SKM-1 (cell line): ENCODE data around the gene KLHL1.
"Not testable (repeated sequence)": the region's sequence is repeated elsewhere in the genome, so short reads cannot be mapped to it uniquely, and the experiment has no call there.

Source experiments
- DNase-seq: peaks from one replicate; lab custom pipeline; 2025; ENCODE audit not compliant: unreplicated experiment; lab: John Stamatoyannopoulos, UW

KLHL1 gene, protein sequence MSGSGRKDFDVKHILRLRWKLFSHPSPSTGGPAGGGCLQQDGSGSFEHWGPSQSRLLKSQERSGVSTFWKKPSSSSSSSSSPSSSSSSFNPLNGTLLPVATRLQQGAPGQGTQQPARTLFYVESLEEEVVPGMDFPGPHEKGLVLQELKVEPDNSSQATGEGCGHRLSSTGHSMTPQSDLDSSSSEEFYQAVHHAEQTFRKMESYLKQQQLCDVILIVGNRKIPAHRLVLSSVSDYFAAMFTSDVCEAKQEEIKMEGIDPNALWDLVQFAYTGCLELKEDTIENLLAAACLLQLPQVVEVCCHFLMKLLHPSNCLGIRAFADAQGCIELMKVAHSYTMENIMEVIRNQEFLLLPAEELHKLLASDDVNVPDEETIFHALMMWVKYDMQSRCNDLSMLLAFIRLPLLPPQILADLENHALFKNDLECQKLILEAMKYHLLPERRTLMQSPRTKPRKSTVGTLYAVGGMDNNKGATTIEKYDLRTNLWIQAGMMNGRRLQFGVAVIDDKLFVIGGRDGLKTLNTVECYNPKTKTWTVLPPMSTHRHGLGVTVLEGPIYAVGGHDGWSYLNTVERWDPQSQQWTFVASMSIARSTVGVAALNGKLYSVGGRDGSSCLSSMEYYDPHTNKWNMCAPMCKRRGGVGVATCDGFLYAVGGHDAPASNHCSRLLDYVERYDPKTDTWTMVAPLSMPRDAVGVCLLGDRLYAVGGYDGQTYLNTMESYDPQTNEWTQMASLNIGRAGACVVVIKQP

DNA sequence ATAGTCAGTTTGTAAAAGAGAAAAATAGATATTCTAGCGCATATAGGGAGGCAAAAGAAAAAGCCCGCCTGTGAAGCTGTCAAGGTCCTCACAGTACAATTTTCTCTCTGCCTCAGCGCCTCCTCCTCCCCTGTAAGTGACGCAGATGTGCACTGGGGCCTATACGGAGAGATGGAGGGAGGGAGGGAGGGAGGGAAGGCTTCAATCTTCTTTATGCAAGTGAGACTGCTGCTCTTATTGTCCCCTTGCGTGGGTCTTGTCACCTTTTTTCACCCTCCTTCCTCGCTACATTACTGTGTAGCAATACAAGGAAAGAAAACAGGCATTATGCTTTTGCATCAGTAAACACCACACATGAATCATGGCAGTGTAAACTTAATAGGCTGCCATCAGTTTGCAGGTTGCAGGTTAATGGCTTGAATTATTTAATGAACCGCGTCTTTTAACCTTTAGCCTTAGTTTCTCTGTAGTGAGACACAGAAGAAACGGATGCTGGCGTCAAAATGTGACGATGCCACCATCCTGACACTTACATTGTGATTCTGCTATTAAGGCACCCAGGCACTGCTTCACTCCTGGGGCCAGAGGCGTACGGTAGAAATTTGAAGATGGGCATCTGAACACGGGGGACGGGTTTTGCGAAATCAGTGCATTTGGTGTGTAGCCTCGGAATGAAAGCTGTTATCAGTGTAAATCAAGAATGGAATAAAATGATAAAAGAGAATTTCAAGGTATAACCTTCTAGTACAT lies at the start of gene KLHL1:
Gene KLHL1 (minus strand): TSS at position 97 of the 750 bp plus-strand sequence. CDS start 753 bp downstream, outside the sequence.
- DNase-seq = no peak

DNA sequence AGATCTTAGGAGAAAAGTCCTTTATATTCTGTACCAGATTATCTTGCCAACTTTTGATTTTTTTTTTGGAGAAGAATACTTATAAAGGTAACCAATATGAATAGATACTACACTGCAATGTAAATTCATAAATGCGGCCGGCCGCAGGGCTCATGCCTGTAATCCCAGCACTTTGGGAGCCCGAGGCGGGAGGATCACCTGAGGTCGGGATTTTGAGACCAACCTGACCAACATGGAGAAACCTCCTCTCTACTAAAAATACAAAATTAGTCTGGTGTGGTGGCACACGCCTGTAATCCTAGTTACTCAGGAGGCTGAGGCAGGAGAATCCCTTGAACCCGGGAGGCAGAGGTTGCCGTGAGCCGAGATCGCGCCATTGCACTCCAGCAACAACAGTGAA lies 34.4 kb upstream of the KLHL1 start:
- DNase-seq = not testable (repeated sequence)

GRCh38 chr13:70128098-70128497 lies 19.8 kb upstream of the KLHL1 start:
- no peak for DNase-seq

DNA sequence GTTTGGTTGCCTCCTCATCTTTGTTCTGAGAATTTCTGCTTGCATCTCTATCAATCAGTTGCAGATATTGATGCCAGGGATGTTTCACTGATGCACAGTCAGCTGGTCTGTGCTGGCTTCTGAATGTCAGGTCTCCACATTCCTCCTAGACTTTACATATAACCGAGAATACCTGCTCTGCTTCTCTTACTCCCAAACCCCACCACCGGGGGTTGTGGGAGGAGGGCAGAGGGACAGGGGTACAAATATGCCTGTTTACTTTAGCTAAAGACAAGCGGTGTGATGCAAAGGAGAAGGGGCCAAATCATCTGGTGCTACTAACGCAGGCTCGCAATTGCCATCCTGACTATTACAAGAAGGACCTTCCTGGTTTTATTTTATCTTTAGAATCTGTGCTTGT lies 17.4 kb upstream of the KLHL1 start:
- no peak for DNase-seq

GRCh38 chr13:70117338-70117905 lies 9.2 kb upstream of the KLHL1 start:
- no peak for DNase-seq

GRCh38 chr13:70107498-70108281 lies 562 bp downstream of the KLHL1 start, which contains the start of gene ATXN8OS:
TSS of gene ATXN8OS (plus strand) at chr13:70107826.
- DNase-seq = no peak

DNA sequence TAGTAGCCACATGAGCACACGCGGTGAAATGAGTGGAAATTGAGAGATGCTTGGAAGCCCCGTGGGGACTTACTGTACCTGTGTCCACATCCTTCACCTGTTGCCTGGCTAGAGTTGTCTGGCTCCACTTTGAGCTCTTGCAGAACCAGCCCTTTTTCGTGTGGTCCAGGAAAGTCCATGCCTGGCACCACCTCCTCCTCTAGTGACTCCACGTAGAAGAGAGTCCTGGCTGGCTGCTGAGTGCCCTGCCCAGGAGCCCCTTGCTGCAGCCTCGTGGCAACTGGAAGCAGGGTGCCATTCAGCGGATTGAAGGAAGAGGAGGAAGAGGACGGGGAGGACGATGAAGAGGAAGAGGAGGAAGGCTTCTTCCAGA lies 1.1 kb downstream of the KLHL1 start:
- no peak for DNase-seq

DNA sequence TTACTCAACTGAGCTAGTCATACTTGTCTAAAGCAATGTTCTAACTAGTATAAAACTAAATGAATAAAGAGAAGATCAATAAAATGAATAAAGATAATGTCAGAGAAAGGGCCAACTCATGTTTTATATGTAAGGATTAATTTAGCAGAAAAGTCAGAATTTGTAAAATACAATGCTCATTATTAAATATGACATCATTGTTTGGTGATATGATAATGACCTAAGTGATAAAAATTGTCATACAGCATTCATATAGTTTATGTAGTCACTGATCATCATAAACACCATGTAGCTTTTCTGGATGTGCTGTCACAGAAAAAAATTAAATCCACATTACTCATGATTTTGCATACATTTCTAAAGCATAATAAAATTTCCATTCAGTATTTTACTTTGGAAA lies 3.8 kb downstream of the KLHL1 start:
- DNase-seq = no peak

GRCh38 chr13:70098669-70099068 lies 9.6 kb downstream of the KLHL1 start:
- DNase-seq = no peak

DNA sequence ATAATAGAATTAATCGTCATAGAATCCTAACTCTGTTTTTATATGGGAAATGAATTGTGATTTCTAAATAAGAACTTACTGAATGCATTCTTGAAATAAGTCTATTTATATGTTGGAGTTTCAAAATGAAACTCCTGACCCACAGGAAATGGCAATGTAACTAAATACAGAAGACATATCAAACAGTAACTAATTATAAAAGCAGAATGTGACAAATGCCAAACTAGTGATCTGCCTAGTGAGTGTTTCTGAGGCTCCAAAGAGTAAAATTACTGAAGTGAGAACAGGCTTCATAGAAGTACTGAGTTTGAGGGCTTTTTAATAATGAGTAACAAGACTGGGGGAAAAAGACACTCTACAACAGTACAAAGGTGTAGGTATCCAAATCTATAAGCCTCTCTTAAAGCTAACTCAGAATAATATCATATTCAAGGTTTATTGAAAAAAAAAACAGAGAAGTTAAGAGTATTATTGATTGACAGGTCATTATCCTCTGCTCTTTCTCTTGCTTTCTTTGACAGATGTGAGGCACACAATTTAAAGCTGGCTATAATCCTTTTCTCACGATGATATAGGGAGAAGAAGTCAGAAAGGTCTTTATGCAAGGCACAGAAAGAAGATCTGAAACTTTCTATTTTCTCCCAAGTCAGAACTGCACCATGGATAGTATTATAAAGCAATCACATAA lies 18.1 kb downstream of the KLHL1 start:
- no peak for DNase-seq

DNA sequence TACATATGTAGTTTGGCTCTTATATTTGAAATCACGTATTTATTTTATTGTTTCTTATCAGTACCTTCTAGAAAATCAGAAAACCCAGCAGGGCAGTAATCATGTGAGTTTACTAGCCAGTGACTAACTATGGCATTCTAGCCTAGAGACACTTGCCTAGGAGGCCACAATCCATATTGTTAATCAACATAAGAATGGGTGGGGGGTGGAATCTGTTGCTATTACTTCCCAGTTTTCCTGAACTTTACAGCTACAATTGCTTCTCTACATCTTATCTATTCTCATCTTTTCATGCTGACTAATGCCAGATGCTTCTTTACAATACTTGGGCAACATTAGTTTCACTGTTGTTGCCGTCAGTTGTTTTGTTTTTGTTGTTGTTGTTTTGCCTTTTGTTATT lies 19.3 kb downstream of the KLHL1 start:
- no peak for DNase-seq

DNA sequence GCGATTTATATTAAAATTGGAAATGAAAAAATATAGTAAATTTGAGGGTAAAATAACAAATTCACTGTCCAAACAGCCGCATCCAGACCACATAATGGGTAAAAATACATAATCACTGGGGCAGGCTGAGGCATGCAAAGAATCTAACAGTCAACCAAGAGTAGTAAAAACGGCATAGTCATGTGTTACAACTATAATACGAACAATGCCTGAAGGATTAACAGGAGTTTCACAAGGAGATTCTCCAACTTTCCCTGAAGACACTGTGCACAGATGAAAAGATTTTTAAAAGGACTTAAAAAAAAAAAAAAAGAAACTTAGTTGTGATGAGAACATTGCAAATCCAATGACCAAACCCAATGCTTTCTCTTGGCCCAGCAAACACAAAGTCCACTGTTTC lies 21.0 kb downstream of the KLHL1 start:
- no peak for DNase-seq

- DNase-seq = no peak
Measured at GRCh38 chr13:70080012-70080411, 28.2 kb downstream of the KLHL1 start.

DNA sequence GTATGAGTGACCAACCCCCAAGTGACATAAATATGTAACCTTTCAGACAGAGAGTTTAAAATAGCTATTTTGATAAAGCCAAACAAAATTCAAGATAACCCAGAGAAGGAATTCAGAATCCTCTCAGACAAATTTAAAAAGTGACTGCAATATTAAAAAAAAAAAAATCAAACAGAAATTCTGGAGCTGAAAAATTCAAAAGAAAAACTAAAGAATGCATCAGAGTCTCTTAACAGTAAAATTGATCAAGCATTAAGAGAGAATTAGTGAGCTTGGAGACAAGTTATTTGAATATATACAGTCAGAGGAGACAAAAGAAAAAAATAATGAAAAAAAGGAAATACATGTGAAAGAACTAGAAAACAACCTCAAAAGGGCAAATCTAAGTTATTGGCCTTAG lies 53.7 kb downstream of the KLHL1 start:
- no peak for DNase-seq

DNA sequence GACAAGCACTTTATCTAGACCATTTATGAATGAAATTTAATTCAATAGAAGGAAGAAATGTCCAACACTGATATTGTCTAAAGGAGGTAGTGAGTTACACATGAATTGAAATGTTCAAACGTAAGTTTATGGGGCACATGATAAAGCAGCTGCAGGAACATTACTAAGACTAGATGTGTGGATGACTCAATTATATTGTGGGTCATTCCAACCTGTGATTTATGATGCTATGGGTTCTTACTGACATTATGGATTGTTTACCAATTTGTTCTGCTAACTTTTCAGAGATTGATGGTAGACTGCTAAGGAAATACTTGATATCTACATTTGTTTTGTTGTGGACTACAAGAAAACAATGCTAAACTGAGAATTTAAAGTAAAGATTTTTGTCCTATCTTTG lies 56.7 kb downstream of the KLHL1 start:
- DNase-seq = no peak

- no peak for DNase-seq
Measured at GRCh38 chr13:70043685-70044084, 64.6 kb downstream of the KLHL1 start.

DNA sequence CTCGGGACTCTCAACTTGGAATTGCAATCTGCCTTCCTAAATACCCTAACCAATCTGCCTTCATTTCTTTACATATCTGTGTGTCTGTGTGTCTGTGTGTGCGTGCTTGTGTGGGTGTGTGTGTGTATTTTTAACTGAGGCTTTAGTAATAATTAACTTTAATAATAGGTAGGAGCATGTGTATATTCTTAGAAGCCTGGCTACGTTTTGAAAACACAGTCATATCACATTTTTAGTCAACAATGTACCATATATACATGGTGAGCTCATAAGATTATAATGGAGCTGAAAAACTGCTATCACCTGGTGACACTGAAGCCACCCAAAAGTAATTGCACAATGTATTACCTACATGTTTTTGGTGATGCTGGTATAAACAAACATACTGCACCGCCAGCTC lies 66.1 kb downstream of the KLHL1 start:
- no peak for DNase-seq

DNA sequence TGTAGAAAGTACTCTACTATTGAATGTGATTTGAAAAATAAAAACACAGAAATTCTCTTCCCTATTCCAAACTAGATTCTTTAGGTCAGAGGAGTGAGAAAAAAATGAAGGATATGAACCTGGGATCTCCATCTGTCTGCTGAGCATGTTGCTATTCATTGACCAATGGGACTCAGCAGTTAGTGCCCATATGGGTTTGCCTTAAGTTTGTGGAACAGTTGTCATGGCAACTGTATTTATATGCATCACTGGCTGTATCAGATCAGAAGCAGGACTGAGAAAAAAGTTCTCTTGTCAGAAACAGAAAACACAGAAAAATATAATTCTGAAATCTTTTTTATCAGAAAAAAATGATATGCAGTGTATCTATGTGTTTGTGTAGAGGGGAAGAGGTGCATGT lies 74.0 kb downstream of the KLHL1 start:
- no peak for DNase-seq

DNA sequence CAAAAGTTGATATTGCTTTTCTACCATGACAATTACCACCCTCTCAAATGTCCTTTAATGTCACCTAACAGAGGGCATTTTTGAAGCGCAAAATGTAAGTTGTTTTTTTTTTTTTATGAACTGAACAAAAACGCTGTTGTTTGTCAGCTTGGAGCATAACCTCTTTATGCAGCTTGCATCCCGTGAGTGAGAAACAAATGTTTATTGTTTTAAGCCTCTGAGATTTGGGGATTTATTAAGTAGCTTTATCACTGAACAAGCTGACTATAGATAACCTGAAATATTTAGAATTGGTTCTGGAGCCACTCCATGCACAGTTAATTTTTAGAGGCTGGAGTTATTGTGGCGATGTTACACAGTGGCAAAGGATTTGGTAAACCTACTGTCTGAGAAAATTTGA lies 80.7 kb downstream of the KLHL1 start:
- DNase-seq = no peak

- no peak for DNase-seq
Measured at GRCh38 chr13:70023516-70023915, 84.7 kb downstream of the KLHL1 start.
